HEK293T (cell line): ENCODE results near the gene MYCL.

ENCODE experiments used
- CTCF ChIA-PET: fragments of 350-600 bp; formaldehyde crosslinking; extraction: SDS; loops from one replicate; lab custom pipeline; 2021; ENCODE audit warnings: antibody characterized with exemption, inconsistent platforms; lab: Yijun Ruan, JAX
- POLR2A ChIA-PET: fragments of 350-600 bp; formaldehyde crosslinking; extraction: SDS; loops from one replicate; lab custom pipeline; 2020; ENCODE audit warnings: antibody characterized with exemption, inconsistent platforms; lab: Yijun Ruan, JAX
- DNase-seq: peaks from one replicate; pipeline ENCODE4 v3.0.0; 2012; ENCODE audit warnings: mixed read lengths; ENCODE audit errors: extremely low spot score
- ARNT ChIP-seq: fragments of 450-650 bp; IDR thresholded peaks from 2 replicates; pipeline ENCODE4 v1.6.1; 2017; ENCODE audit warnings: mild to moderate bottlenecking
- BHLHE40 ChIP-seq: fragments of 450-650 bp; IDR thresholded peaks from 2 replicates; pipeline ENCODE4 v1.6.1; 2016; ENCODE audit warnings: mild to moderate bottlenecking, moderate library complexity, borderline replicate concordance
- CTBP1 ChIP-seq: fragments of 450-650 bp; IDR thresholded peaks from 2 replicates; pipeline ENCODE4 v1.6.1; 2016; ENCODE audit warnings: borderline replicate concordance
- ELF4 ChIP-seq: fragments of 450-650 bp; IDR thresholded peaks from 2 replicates; pipeline ENCODE4 v1.6.1; 2017; ENCODE audit warnings: antibody characterized with exemption
- FOXA1 ChIP-seq: fragments of 450-650 bp; IDR thresholded peaks from 2 replicates; pipeline ENCODE4 v1.6.1; 2016; ENCODE audit warnings: mild to moderate bottlenecking
- FOXK2 ChIP-seq: fragments of 450-650 bp; IDR thresholded peaks from 2 replicates; pipeline ENCODE4 v1.6.1; 2016; ENCODE audit warnings: mild to moderate bottlenecking
- FOXM1 ChIP-seq: fragments of 450-650 bp; IDR thresholded peaks from 2 replicates; pipeline ENCODE4 v1.6.1; 2017; ENCODE audit warnings: mild to moderate bottlenecking, borderline replicate concordance
- HDGF ChIP-seq: fragments of 450-650 bp; IDR thresholded peaks from 2 replicates; pipeline ENCODE4 v1.6.1; 2017; ENCODE audit warnings: antibody characterized with exemption, borderline replicate concordance
- LEF1 ChIP-seq: fragments of 450-650 bp; IDR thresholded peaks from 2 replicates; pipeline ENCODE4 v1.6.1; 2017; ENCODE audit warnings: mild to moderate bottlenecking, borderline replicate concordance
- NFRKB ChIP-seq: fragments of 450-650 bp; IDR thresholded peaks from 2 replicates; pipeline ENCODE4 v1.6.1; 2016; ENCODE audit warnings: mild to moderate bottlenecking, moderate library complexity
- PKNOX1 ChIP-seq: fragments of 450-650 bp; IDR thresholded peaks from 2 replicates; pipeline ENCODE4 v1.6.1; 2016
- SP1 ChIP-seq: fragments of 450-650 bp; IDR thresholded peaks from 2 replicates; pipeline ENCODE4 v1.6.1; 2017
- SUZ12 ChIP-seq: fragments of 450-650 bp; IDR thresholded peaks from 2 replicates; pipeline ENCODE4 v1.6.1; 2016; ENCODE audit warnings: mild to moderate bottlenecking
- TARDBP ChIP-seq: fragments of 450-650 bp; IDR thresholded peaks from 2 replicates; pipeline ENCODE4 v1.6.1; 2016
- ZNF384 ChIP-seq: fragments of 450-650 bp; IDR thresholded peaks from 2 replicates; pipeline ENCODE4 v1.6.1; 2016

The MYCL gene

GRCh38 chr1:39943471-39944290 lies 42.0 kb upstream of the MYCL start:
- ChIA-PET CTCF (interaction anchor here (0.7 kb wide), 1 partner anchor 63 kb away, joined by 3 read pairs; no protein-coding TSS in a partner anchor), POLR2A (no interaction called here)
- TF ChIP-seq BHLHE40 = no peak
- TF ChIP-seq PKNOX1 = no peak
- no peak for TF ChIP-seq FOXK2
- TF ChIP-seq CTBP1 = no peak
- no peak for TF ChIP-seq HDGF
- no peak for TF ChIP-seq FOXM1
- no peak for TF ChIP-seq NFRKB
- no peak for TF ChIP-seq FOXA1
- TF ChIP-seq SUZ12 = no peak
- TF ChIP-seq ELF4 = no peak
- no peak for TF ChIP-seq LEF1
- DNase-seq = no peak

- TF ChIP-seq FOXM1 = no peak
- no peak for TF ChIP-seq ZNF384
- TF ChIP-seq SUZ12 = no peak
- no peak for TF ChIP-seq FOXA1
- no peak for TF ChIP-seq ELF4
- TF ChIP-seq TARDBP = no peak
- TF ChIP-seq SP1 = no peak
- TF ChIP-seq FOXK2 = no peak
- TF ChIP-seq ARNT = no peak
- no peak for TF ChIP-seq PKNOX1
- no peak for TF ChIP-seq HDGF
- TF ChIP-seq BHLHE40 = no peak
- ChIA-PET CTCF (no interaction called here), POLR2A (no interaction called here)
- DNase-seq = no peak
Observed at GRCh38 chr1:39940980-39941871, 39.5 kb upstream of the MYCL start.

GRCh38 chr1:39940253-39940652 lies 38.5 kb upstream of the MYCL start:
- TF ChIP-seq LEF1 = no peak
- DNase-seq = no peak
- ChIA-PET POLR2A (interaction anchor here (1.2 kb wide), 1 partner anchor 15 kb away, joined by 6 read pairs; the partner anchor contains the start of gene MFSD2A), CTCF (no interaction called here)

- POLR2A ChIA-PET = no interaction called here
- CTCF ChIA-PET = no interaction called here
- TF ChIP-seq CTBP1 (no peak), ARNT (no peak), SP1 (no peak), ELF4 (no peak), FOXA1 (no peak), NFRKB (no peak), LEF1 (no peak)
- DNase-seq = no peak
Observed at GRCh38 chr1:39938856-39939255, 37.1 kb upstream of the MYCL start.

GRCh38 chr1:39936724-39937491 lies 35.2 kb upstream of the MYCL start:
- CTCF ChIA-PET = interaction anchor here (1.0 to 1.3 kb wide), 2 partner anchors 17 to 37 kb away, joined by 3 to 4 read pairs; no protein-coding TSS in a partner anchor
- TF ChIP-seq SP1 = no peak
- TF ChIP-seq FOXM1 = no peak
- TF ChIP-seq FOXA1 = no peak
- no peak for TF ChIP-seq FOXK2
- no peak for TF ChIP-seq PKNOX1
- no peak for TF ChIP-seq HDGF
- no peak for DNase-seq
- POLR2A ChIA-PET = interaction anchor here (1.3 kb wide), 1 partner anchor 11 kb away, joined by 5 read pairs; no protein-coding TSS in a partner anchor
